Measurements from ENCODE around the gene KRTAP4-7. TPM values are rescaled to one million over a fixed set of nuclear protein-coding genes. Genes with fewer than 3 reads are reported as not detected.
"Not testable (repeated sequence)": the region's sequence is repeated elsewhere in the genome, so short reads cannot be mapped to it uniquely, and the experiment has no call there.

The KRTAP4-7 gene
- total RNA-seq, 1 experiment from 2014 or later = not detected

- CTCF ChIA-PET = interaction anchor here (0.9 kb wide), 1 partner anchor 84 kb away, joined by 3 read pairs; no protein-coding TSS in a partner anchor
- no peak for DNase-seq
- intact Hi-C loops (cut with micrococcal nuclease; ENCODE audit: unreplicated experiment) = loop anchor here (2.0 to 5.0 kb wide), 2 partner anchors 18 to 41 kb away; partner anchors contain the start of gene KRTAP2-3
- H3K4me3 Mint-ChIP-seq (ENCODE audit: low read depth, unreplicated experiment) = no peak overlapping the region
- no peaks in the 10 kb centered on the region for H3K27me3 Mint-ChIP-seq (ENCODE audit: unreplicated experiment)
- BruUV-seq (replicated peaks) = no TSS peak
- TF ChIP-seq CTCF (IDR thresholded peaks at IDR 0.05; ENCODE audit: unreplicated experiment) = no peak
- H3K9me3 Mint-ChIP-seq (ENCODE audit: low read depth, unreplicated experiment) = peaks cover 7% of the 10 kb centered on the region
- H3K36me3 Mint-ChIP-seq (ENCODE audit: insufficient read depth, unreplicated experiment) = peaks cover 6% of the 10 kb centered on the region
- no peak overlapping the region for H3K27ac Mint-ChIP-seq (ENCODE audit: unreplicated experiment)
- H3K4me1 Mint-ChIP-seq (ENCODE audit: low read depth, unreplicated experiment) = peaks cover 35% of the 10 kb centered on the region
These were observed 41.0 kb upstream of the KRTAP4-7 start for GRCh38 chr17:41042953-41043352.

- H3K9me3 Mint-ChIP-seq (ENCODE audit: low read depth, unreplicated experiment); H3K27ac Mint-ChIP-seq (ENCODE audit: unreplicated experiment); H3K4me3 Mint-ChIP-seq (ENCODE audit: low read depth, unreplicated experiment); H3K27me3 Mint-ChIP-seq (ENCODE audit: unreplicated experiment); intact Hi-C loops (cut with micrococcal nuclease; ENCODE audit: unreplicated experiment); H3K36me3 Mint-ChIP-seq (ENCODE audit: insufficient read depth, unreplicated experiment); CTCF ChIA-PET; BruUV-seq (replicated peaks); DNase-seq: not testable (repeated sequence)
- peaks cover 37% of the 10 kb centered on the region for H3K4me1 Mint-ChIP-seq (ENCODE audit: low read depth, unreplicated experiment)
These were observed 37.0 kb upstream of the KRTAP4-7 start, which contains the start of gene KRTAP2-1 for GRCh38 chr17:41046735-41047465. Gene KRTAP2-1 (minus strand): TSS chr17:41047316. CDS start chr17:41047267, 49 bp downstream.

GRCh38 chr17:41048441-41048840 lies 35.5 kb upstream of the KRTAP4-7 start:
- Mint-ChIP-seq H3K4me3 (ENCODE audit: low read depth, unreplicated experiment) (no peak overlapping the region), H3K27ac (ENCODE audit: unreplicated experiment) (no peak overlapping the region), H3K9me3 (ENCODE audit: low read depth, unreplicated experiment) (peaks cover 6% of the 10 kb centered on the region), H3K4me1 (ENCODE audit: low read depth, unreplicated experiment) (peaks cover 34% of the 10 kb centered on the region), H3K27me3 (ENCODE audit: unreplicated experiment) (no peaks in the 10 kb centered on the region), H3K36me3 (ENCODE audit: insufficient read depth, unreplicated experiment) (no peaks in the 10 kb centered on the region)
- no peak for DNase-seq
- no TSS peak for BruUV-seq (replicated peaks)
- CTCF ChIA-PET = interaction anchor here (1.0 kb wide), 1 partner anchor 16 kb away, joined by 3 read pairs; no protein-coding TSS in a partner anchor
- intact Hi-C loops (cut with micrococcal nuclease; ENCODE audit: unreplicated experiment) = no loop called here
- no peak for TF ChIP-seq CTCF (IDR thresholded peaks at IDR 0.05; ENCODE audit: unreplicated experiment)

- Mint-ChIP-seq H3K27me3 (ENCODE audit: unreplicated experiment) (no peaks in the 10 kb centered on the region), H3K27ac (ENCODE audit: unreplicated experiment) (no peak overlapping the region), H3K4me3 (ENCODE audit: low read depth, unreplicated experiment) (no peak overlapping the region), H3K36me3 (ENCODE audit: insufficient read depth, unreplicated experiment) (no peaks in the 10 kb centered on the region), H3K9me3 (ENCODE audit: low read depth, unreplicated experiment) (peaks cover 3% of the 10 kb centered on the region), H3K4me1 (ENCODE audit: low read depth, unreplicated experiment) (peaks cover 27% of the 10 kb centered on the region)
- no peak for DNase-seq
- no TSS peak for BruUV-seq (replicated peaks)
- CTCF ChIA-PET = interaction anchor here (1.0 kb wide), 1 partner anchor 15 kb away, joined by 3 read pairs; no protein-coding TSS in a partner anchor
- TF ChIP-seq CTCF (IDR thresholded peaks at IDR 0.05; ENCODE audit: unreplicated experiment) = no peak
- intact Hi-C loops (cut with micrococcal nuclease; ENCODE audit: unreplicated experiment) = no loop called here
These were observed 34.8 kb upstream of the KRTAP4-7 start for GRCh38 chr17:41049110-41049509.

GRCh38 chr17:41052566-41052965 lies 31.4 kb upstream of the KRTAP4-7 start:
- Mint-ChIP-seq H3K27me3 (ENCODE audit: unreplicated experiment) (no peaks in the 10 kb centered on the region), H3K4me1 (ENCODE audit: low read depth, unreplicated experiment) (peaks cover 26% of the 10 kb centered on the region), H3K27ac (ENCODE audit: unreplicated experiment) (no peak overlapping the region), H3K9me3 (ENCODE audit: low read depth, unreplicated experiment) (peaks cover 2% of the 10 kb centered on the region), H3K4me3 (ENCODE audit: low read depth, unreplicated experiment) (no peak overlapping the region), H3K36me3 (ENCODE audit: insufficient read depth, unreplicated experiment) (no peaks in the 10 kb centered on the region)
- no TSS peak for BruUV-seq (replicated peaks)
- no peak for DNase-seq
- no peak for TF ChIP-seq CTCF (IDR thresholded peaks at IDR 0.05; ENCODE audit: unreplicated experiment)
- CTCF ChIA-PET = interaction anchor here (0.9 kb wide), 1 partner anchor 10 kb away, joined by 4 read pairs; no protein-coding TSS in a partner anchor
- intact Hi-C loops (cut with micrococcal nuclease; ENCODE audit: unreplicated experiment) = no loop called here
